RWPE1 (cell line): Measurements from ENCODE around the gene PPM1J.

Source experiments
- CTCF ChIA-PET: fragments of 350-600 bp; sonication (Branson Sonifier 250); formaldehyde crosslinking; extraction: SDS; loops from one replicate; lab custom pipeline; 2021; lab: Yijun Ruan, JAX
- POLR2A ChIA-PET: fragments of 400-600 bp; formaldehyde crosslinking; extraction: SDS; loops from one replicate; lab custom pipeline; 2020; ENCODE audit warnings: antibody characterized with exemption; ENCODE audit not compliant: low non-redundant PET; lab: Yijun Ruan, JAX
- DNase-seq: peaks from one replicate; pipeline ENCODE4 v3.0.0; 2012; ENCODE audit warnings: low spot score
- H3K27ac ChIP-seq: fragments of 450-650 bp; 2 replicates; pipeline ENCODE4 v1.5.1; 2017
- TF ChIP-seq, protein P1 (sequence below): fragments of 450-650 bp; conservative IDR thresholded peaks from 2 replicates; pipeline ENCODE4 v1.5.1; 2017; ENCODE audit warnings: low read depth, mild to moderate bottlenecking

The PPM1J gene

DNA sequence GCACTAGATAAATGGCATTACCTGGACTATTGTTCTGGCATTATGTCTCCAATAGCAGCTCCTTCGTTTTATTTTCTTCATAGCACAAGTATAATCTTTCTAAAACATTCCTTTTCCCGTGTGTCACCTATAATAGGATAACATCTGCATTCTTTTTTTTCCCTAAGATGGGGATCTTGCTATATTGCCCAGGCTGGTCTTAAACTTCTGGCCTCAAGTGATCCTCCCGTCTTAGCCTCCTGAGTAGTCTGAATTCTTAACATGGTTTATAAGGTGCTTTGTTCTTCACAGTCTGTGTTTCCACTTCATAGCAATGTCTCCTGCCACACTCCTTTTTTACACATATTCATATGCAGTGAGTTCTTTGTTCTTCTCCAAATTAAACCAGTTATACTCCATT, 49.3 kb downstream of the PPM1J start:
- H3K27ac ChIP-seq: no peak overlapping the region
- DNase-seq: no peak
- TF ChIP-seq, protein P1, sequence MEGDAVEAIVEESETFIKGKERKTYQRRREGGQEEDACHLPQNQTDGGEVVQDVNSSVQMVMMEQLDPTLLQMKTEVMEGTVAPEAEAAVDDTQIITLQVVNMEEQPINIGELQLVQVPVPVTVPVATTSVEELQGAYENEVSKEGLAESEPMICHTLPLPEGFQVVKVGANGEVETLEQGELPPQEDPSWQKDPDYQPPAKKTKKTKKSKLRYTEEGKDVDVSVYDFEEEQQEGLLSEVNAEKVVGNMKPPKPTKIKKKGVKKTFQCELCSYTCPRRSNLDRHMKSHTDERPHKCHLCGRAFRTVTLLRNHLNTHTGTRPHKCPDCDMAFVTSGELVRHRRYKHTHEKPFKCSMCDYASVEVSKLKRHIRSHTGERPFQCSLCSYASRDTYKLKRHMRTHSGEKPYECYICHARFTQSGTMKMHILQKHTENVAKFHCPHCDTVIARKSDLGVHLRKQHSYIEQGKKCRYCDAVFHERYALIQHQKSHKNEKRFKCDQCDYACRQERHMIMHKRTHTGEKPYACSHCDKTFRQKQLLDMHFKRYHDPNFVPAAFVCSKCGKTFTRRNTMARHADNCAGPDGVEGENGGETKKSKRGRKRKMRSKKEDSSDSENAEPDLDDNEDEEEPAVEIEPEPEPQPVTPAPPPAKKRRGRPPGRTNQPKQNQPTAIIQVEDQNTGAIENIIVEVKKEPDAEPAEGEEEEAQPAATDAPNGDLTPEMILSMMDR: no peak
- POLR2A ChIA-PET: no interaction called here
- CTCF ChIA-PET: interaction anchor here (0.6 kb wide), 1 partner anchor 22 kb away, joined by 3 read pairs; no protein-coding TSS in a partner anchor
